Fibroblast of lung (primary cell): ENCODE measurements around the gene ADRM1. TPM values are rescaled to one million over a fixed set of nuclear protein-coding genes. Genes with fewer than 3 reads are reported as not detected.

ENCODE experiments used
- DNase-seq, 2 donors: peaks; one replicate each; pipeline versions ENCODE4 v3.0.0 to v3.0.0-alpha.2; 2010; ENCODE audit warnings: low read depth in 2 of 2
- H2AFZ ChIP-seq: 2 replicates; pipeline ENCODE4 v1.5.1; 2012; ENCODE audit warnings: low read length, control low read depth, inconsistent platforms
- H3K27ac ChIP-seq: 2 replicates; pipeline ENCODE4 v1.5.1; 2011; ENCODE audit warnings: low read length, control low read depth; ENCODE audit not compliant: insufficient read depth
- H3K27me3 ChIP-seq: 2 replicates; pipeline ENCODE4 v1.5.1; 2011; ENCODE audit warnings: mild to moderate bottlenecking, low read length; ENCODE audit not compliant: control insufficient read depth, insufficient read depth
- H3K36me3 ChIP-seq: 2 replicates; pipeline ENCODE4 v1.5.1; 2011; ENCODE audit warnings: low read length; ENCODE audit not compliant: control insufficient read depth, insufficient read depth
- H3K4me1 ChIP-seq: 2 replicates; pipeline ENCODE4 v1.5.1; 2011; ENCODE audit warnings: low read length; ENCODE audit not compliant: control insufficient read depth, insufficient read depth; ENCODE audit errors: extremely low read depth
- H3K4me2 ChIP-seq: 2 replicates; pipeline ENCODE4 v1.5.1; 2011; ENCODE audit warnings: low read length, control low read depth; ENCODE audit not compliant: insufficient read depth; ENCODE audit errors: extremely low read depth
- H3K4me3 ChIP-seq, 4 experiments: fragments of 200-600 bp in 1 of 4; sonication (generic) in 1 of 4; replicated peaks in 1 of 4; 2 replicates each; pipeline ENCODE4 v1.5.1; 2011 to 2016; ENCODE audit warnings: low read length in 4 of 4, low read depth in 3 of 4, mild to moderate bottlenecking in 3 of 4, control low read depth in 2 of 4, inconsistent platforms in 1 of 4, mixed read lengths in 1 of 4; ENCODE audit not compliant: insufficient read depth in 1 of 4; ENCODE audit errors: control extremely low read depth in 1 of 4
- H3K79me2 ChIP-seq: 2 replicates; pipeline ENCODE4 v1.5.1; 2012; ENCODE audit warnings: mild to moderate bottlenecking, low read length, inconsistent platforms; ENCODE audit not compliant: control insufficient read depth, insufficient read depth
- H3K9ac ChIP-seq: 2 replicates; pipeline ENCODE4 v1.5.1; 2011; ENCODE audit warnings: mild to moderate bottlenecking, low read length, control low read depth; ENCODE audit not compliant: insufficient read depth
- H3K9me3 ChIP-seq: 2 replicates; pipeline ENCODE4 v1.5.1; 2012; ENCODE audit warnings: low read depth, low read length; ENCODE audit not compliant: control insufficient read depth, insufficient read depth
- H4K20me1 ChIP-seq: 2 replicates; pipeline ENCODE4 v1.5.1; 2011; ENCODE audit warnings: low read length; ENCODE audit not compliant: control insufficient read depth, insufficient read depth; ENCODE audit errors: extremely low read depth
- EZH2 ChIP-seq: IDR thresholded peaks from 2 replicates; pipeline ENCODE4 v1.5.1; 2012; ENCODE audit warnings: low read length, control low read depth, mild to moderate bottlenecking; ENCODE audit errors: missing control alignments
- polyA plus RNA-seq, 2 donors: library from polyadenylated mRNA; depleted of rRNA in 1 of 2; stranded (reverse) in 1 of 2; unstranded in 1 of 2; fragments of >200 nt; gene quantifications; 2 replicates each; pipeline ENCODE4 v1.2.1, GENCODE V29; 2011 to 2012; ENCODE audit warnings: missing spikeins in 1 of 2
- total RNA-seq: library from RNA; depleted of rRNA; stranded (reverse); fragments of >200 nt; gene quantifications from 2 replicates; pipeline ENCODE4 v1.2.1, GENCODE V29; 2014
- TF ChIP-seq, protein P1 (sequence below), 2 donors: IDR thresholded peaks in 1 of 2; conservative IDR thresholded peaks in 1 of 2; 1 replicate in 1 of 2; 2 replicates in 1 of 2; pipeline ENCODE4 v1.5.1; 2011 to 2012; ENCODE audit warnings: low read length in 2 of 2, control low read depth in 1 of 2, inconsistent platforms in 1 of 2, low read depth in 1 of 2, mild to moderate bottlenecking in 1 of 2

The ADRM1 gene
- total and polyA plus RNA-seq, 2 donors (not counting 1 experiment from before 2014, with no cell fraction given) = 41.2 to 71.3 TPM

DNA sequence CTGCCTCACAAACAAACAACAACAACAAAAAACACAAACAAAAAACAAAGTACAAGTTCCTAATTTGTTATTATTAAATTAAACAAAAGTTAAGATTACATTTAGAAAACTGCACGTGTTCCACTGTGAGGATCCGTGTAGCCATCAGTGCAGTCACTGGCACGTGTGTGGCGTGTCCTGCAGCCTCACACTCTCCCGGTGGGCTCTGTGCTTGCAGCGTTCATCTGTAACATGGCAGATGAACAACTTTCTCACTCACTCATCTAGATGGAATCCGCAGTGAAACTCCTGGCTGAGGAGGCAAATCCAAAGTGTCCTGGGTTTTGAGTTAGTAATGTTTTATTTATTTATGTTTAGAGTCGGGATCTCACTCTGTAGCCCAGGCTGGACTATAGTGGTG lies 12.9 kb upstream of the ADRM1 start:
- H2AFZ ChIP-seq = no peak overlapping the region
- H3K27ac ChIP-seq = no peak overlapping the region
- H3K9ac ChIP-seq = no peak overlapping the region
- H3K79me2 ChIP-seq = no peaks in the 10 kb centered on the region
- H3K4me1 ChIP-seq = no peaks in the 10 kb centered on the region
- no peak overlapping the region for H3K4me3 ChIP-seq
- no peak overlapping the region for H3K4me2 ChIP-seq
- H3K36me3 ChIP-seq = peaks cover 10% of the 10 kb centered on the region
- no peaks in the 10 kb centered on the region for H3K27me3 ChIP-seq
- H3K9me3 ChIP-seq = no peaks in the 10 kb centered on the region
- H4K20me1 ChIP-seq = no peaks in the 10 kb centered on the region
- no peak for DNase-seq
- TF ChIP-seq EZH2 = no peak
- TF ChIP-seq, protein P1, sequence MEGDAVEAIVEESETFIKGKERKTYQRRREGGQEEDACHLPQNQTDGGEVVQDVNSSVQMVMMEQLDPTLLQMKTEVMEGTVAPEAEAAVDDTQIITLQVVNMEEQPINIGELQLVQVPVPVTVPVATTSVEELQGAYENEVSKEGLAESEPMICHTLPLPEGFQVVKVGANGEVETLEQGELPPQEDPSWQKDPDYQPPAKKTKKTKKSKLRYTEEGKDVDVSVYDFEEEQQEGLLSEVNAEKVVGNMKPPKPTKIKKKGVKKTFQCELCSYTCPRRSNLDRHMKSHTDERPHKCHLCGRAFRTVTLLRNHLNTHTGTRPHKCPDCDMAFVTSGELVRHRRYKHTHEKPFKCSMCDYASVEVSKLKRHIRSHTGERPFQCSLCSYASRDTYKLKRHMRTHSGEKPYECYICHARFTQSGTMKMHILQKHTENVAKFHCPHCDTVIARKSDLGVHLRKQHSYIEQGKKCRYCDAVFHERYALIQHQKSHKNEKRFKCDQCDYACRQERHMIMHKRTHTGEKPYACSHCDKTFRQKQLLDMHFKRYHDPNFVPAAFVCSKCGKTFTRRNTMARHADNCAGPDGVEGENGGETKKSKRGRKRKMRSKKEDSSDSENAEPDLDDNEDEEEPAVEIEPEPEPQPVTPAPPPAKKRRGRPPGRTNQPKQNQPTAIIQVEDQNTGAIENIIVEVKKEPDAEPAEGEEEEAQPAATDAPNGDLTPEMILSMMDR (conservative IDR thresholded peaks at IDR 0.05 in 1 of 2, IDR thresholded peaks at IDR 0.05 in 1 of 2; ENCODE audit: low read depth in 1 of 2, low read length in 2 of 2) = no peak

DNA sequence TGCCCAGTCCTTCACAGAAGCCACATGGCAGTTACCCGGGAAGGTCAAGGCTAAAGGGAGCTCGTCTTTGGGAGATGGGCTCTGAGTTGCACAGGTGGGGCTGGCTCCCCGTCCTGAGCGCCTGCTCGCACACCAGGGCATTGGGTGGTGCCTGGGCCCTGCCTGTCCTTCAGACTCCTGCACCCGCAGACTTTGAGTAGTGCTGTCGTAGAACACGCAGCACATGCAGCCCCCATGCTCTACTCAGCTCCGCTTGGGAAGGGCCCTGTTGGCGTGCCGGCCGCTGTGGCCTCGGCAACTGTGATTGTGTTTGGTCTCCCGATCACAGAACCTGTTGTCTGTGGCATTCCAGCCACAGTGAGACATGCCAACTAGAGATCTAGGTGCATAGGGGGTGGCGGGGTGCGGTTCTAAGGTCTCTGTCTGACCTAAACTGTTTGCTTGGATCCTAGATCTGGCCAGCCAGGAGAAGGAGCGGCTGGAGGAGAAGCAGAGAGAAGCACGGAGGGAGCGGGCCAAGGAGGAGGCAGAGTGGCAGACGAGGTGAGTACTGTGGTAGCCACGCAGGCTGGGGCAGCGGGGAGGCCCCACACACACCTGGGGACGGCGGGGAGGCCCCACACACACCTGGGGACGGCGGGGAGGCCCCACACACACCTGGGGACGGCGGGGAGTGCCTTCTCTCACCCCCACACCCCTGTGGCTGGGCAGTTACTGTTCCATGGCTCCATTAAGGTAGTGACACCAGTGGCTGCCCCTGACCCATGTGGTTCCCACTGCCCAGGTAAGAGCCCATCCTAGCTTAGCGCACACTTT lies 11.3 kb upstream of the ADRM1 start:
- Histone ChIP-seq H3K79me2 (no peaks in the 10 kb centered on the region), H3K4me1 (no peaks in the 10 kb centered on the region), H3K4me3 (no peak overlapping the region), H3K4me2 (no peak overlapping the region), H2AFZ (no peak overlapping the region), H3K36me3 (peaks cover 9% of the 10 kb centered on the region), H3K9ac (no peak overlapping the region), H3K27me3 (no peaks in the 10 kb centered on the region), H3K27ac (no peak overlapping the region), H3K9me3 (no peaks in the 10 kb centered on the region), H4K20me1 (no peaks in the 10 kb centered on the region)
- TF ChIP-seq, protein P1 (conservative IDR thresholded peaks at IDR 0.05 in 1 of 2, IDR thresholded peaks at IDR 0.05 in 1 of 2; ENCODE audit: low read depth in 1 of 2, low read length in 2 of 2) = no peak
- no peak for TF ChIP-seq EZH2
- DNase-seq = no peak

DNA sequence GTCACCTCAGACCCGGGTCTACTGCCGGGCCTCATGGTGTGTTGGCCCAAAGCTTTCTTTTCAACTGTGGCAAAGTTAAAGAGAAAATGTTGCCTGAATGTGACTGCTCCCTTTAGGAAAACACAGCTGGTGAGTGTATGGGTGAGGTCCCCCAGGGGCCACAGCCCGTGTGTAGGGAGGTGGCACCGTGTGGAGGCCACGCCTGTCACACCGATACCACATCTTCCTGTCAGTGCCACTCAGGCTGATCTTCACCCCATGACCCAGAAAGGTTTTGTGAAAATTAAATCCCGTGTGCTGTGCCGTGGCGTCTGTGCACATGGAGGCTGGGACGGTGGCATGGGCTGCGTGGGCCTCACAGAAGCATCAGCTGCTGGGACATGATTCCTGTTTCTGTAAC lies 10.7 kb upstream of the ADRM1 start:
- Histone ChIP-seq H3K4me2 (no peak overlapping the region), H3K36me3 (peaks cover 7% of the 10 kb centered on the region), H3K79me2 (no peaks in the 10 kb centered on the region), H3K27me3 (no peaks in the 10 kb centered on the region), H3K9me3 (no peaks in the 10 kb centered on the region), H4K20me1 (no peaks in the 10 kb centered on the region), H3K9ac (no peak overlapping the region), H3K4me3 (no peak overlapping the region), H3K4me1 (no peaks in the 10 kb centered on the region), H3K27ac (no peak overlapping the region), H2AFZ (no peak overlapping the region)
- TF ChIP-seq EZH2 = no peak
- TF ChIP-seq, protein P1 (conservative IDR thresholded peaks at IDR 0.05 in 1 of 2, IDR thresholded peaks at IDR 0.05 in 1 of 2; ENCODE audit: low read depth in 1 of 2, low read length in 2 of 2) = no peak
- DNase-seq = no peak
